HG03571 (cell line): ENCODE measurements around the gene DSCAM.
"Not testable (repeated sequence)": the region's sequence is repeated elsewhere in the genome, so short reads cannot be mapped to it uniquely, and the experiment has no call there.

ENCODE experiments used
- ATAC-seq: cut with Tn5 transposase; IDR thresholded peaks from one replicate; pipeline ENCODE4 v1.9.1; 2021; ENCODE audit not compliant: unreplicated experiment

DSCAM gene, protein sequence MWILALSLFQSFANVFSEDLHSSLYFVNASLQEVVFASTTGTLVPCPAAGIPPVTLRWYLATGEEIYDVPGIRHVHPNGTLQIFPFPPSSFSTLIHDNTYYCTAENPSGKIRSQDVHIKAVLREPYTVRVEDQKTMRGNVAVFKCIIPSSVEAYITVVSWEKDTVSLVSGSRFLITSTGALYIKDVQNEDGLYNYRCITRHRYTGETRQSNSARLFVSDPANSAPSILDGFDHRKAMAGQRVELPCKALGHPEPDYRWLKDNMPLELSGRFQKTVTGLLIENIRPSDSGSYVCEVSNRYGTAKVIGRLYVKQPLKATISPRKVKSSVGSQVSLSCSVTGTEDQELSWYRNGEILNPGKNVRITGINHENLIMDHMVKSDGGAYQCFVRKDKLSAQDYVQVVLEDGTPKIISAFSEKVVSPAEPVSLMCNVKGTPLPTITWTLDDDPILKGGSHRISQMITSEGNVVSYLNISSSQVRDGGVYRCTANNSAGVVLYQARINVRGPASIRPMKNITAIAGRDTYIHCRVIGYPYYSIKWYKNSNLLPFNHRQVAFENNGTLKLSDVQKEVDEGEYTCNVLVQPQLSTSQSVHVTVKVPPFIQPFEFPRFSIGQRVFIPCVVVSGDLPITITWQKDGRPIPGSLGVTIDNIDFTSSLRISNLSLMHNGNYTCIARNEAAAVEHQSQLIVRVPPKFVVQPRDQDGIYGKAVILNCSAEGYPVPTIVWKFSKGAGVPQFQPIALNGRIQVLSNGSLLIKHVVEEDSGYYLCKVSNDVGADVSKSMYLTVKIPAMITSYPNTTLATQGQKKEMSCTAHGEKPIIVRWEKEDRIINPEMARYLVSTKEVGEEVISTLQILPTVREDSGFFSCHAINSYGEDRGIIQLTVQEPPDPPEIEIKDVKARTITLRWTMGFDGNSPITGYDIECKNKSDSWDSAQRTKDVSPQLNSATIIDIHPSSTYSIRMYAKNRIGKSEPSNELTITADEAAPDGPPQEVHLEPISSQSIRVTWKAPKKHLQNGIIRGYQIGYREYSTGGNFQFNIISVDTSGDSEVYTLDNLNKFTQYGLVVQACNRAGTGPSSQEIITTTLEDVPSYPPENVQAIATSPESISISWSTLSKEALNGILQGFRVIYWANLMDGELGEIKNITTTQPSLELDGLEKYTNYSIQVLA (N-terminal part only)

GRCh38 chr21:40846587-40847411, at the start of gene DSCAM:
TSS of gene DSCAM (minus strand) at chr21:40847158. CDS start at chr21:40846661, 497 bp downstream.
- no peak for ATAC-seq

DNA sequence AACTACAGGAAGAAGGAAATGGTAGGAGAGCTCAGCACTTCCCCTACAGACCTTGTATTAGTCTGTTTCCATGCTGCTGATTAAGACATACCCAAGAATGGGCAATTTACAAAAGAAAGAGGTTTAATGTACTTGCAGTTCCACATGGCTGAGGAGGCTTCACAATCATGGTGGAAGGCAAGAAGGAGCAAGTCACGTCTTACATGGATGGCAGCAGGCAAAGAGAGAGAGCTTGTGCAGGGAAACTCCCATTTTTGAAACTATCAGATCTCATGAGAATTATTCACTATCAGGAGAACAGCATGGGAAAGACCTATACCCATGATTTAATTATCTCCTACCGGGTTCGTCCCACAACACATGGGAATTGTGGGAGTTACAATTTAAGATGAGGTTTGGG, 48.7 kb upstream of the DSCAM start:
- not testable (repeated sequence) for ATAC-seq

DNA sequence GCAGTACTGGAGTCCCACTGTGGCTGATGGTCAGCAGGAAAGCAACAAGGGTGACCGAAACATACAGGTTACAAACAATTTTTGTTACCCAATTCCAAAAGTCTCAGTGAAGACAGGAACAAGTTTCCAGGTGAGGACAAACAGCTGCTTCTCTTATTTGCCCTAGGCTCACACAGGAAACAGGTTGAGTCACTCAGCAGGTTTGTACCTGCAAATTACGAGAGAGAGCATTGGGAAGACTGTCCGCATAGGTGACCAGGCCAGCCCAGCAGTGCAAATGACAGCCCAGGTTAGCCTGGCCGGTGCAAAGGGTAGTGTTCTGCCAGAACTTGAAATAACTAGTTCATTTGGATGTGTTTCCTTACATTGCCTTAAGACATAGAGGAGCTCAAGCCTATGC, 40.0 kb upstream of the DSCAM start:
- no peak for ATAC-seq

DNA sequence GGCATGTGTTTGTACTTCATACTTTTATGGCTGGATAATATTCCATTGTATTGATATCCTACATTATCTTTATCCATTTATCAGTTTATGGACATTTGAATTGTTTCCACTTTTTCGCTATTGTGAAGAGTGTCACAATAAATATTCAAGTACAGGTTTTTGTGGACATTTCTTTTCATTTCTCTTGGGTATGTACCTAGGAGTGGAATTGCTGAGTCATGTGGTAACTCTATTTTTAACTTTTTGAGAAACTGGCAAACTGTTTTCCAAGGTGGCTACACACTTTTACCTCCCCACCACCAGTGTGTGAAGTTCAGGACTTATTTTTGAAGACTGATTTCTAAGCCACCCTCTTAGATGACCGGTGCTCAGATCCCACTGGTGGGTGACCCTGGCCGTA, 39.0 kb upstream of the DSCAM start:
- no peak for ATAC-seq

GRCh38 chr21:40882192-40882915, 35.4 kb upstream of the DSCAM start:
- ATAC-seq: no peak

DNA sequence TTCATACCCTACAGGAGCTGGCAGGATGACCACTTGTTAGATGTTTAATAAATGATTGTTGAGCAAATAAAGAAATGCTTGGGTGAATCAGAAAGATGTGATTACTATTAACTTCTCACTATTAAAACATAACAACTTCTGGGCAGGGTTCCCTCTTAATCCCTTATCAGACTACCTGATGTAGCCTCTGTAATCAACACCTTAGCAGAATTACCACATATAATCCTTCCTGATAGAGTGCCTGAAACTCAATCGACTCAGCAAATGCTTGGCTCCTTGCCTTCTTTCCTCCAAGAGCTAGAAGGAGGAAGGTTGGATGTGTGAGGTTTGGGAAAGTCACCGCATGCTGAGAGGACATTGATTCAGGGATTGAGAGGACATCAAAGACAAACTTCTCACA, 34.8 kb upstream of the DSCAM start:
- no peak for ATAC-seq

DNA sequence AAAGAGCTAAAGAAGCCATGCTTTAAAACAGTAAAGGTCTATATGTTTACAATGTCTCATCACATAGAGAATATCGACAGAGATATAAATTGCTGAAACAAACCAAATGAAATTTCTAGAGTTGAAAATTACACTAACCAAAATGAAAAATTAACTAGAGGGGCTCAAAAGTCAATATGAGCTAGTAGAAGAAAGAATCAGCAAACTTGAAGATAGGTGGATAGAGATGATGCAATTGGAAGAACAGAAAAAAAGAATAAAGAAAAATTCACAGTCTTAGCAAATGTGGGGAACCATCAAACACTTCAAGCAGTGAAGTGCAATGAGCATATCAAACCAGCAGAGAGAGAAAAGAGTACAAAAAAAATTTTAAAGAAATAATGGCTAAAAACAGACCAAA, 24.1 kb upstream of the DSCAM start:
- no peak for ATAC-seq

- ATAC-seq: no peak
These were observed 16.9 kb upstream of the DSCAM start for GRCh38 chr21:40863839-40864238.

DNA sequence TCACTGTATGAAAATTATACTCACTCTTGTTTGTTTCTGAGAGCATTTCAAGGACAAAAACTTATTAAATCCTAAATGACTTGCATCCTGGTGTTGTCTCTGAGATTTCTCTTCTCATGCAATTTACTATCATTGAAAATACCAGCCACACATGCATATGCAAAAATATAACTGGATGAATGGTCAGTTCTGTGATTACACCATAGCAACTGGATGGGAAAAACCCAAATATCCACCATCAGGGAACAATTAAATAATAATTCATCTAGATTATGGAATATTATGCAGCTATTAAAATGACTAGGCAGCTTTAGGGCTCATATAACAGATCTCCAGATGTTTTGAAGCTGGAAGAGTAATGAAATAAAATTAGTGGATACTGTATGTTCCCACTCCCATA, 11.6 kb upstream of the DSCAM start:
- no peak for ATAC-seq

DNA sequence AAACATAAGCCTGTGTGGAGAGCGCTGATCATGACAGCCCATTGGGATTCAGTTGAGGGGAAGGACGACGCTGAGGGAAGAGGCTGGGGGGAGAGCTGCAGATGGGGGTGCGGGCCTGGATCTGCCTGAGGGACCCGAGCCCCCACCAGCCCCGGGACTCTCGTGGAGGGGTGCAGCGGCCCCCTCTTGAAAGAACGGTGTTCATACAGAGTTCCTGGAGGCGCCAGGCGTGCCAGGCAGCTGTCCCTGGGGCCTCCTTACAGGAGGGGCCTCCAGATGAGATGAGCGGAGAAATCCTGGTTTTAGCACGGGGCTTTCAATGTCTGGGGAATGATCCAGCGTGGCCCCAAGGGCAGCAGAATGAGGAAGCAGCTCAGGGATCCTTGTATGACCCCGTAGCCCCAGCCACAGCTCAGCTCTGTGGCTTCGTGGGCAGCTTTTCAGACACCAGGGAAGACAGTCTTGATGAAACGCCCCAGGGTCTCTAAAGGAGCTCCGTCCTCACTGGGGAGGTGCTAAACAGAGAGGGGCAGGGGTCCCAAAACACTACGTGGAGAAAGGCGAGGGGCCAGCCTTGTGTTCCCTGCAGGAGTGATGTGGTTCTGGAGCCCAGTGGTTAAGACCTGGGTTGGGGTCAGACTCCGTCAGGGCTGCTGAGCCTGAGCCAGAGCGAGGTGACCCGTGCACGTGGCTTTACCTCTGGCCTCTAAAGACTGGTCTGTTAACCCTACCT, 7.2 kb upstream of the DSCAM start:
- no peak for ATAC-seq

DNA sequence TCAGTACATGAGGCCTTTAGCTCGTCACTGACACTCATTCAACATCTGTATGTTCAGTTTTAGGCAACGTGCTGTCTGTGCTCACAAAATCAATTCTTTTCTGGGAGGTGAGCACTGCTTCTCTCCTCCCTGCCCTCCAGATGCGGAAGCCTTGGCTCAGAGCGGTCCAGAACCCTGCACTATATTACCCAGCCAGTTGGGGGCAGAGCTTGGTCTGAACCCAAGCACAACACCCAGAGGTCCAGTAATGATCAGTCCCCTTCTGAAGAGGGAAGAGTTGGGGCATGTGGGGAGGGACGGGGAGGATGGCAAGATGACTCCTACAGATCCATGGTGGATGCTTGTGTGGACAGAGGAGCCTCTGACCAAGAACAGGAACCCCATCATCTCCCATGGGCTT, 5.6 kb upstream of the DSCAM start:
- no peak for ATAC-seq

GRCh38 chr21:40851749-40852148, 4.8 kb upstream of the DSCAM start:
- no peak for ATAC-seq

GRCh38 chr21:40850071-40850470, 3.1 kb upstream of the DSCAM start:
- ATAC-seq: no peak

DNA sequence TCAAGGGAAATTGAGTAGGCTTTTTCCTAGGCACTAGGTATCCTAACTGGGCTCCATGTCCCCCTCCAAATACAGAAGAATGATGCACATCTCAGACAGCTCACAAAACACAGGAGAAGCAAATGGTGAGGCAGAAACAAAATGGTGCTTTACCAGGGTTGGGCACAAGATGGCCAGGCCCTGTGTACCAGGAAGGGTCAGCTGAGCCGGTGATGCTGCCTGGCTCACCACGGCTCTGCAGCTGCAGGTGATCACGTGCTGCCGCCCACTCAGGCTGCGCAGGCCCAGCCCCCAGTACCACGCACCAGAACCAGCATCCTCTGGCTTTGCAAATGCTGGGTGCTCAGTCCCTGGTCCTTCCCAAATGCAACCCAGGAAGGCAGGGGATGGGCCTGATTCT, 993 bp upstream of the DSCAM start:
- ATAC-seq: no peak

- no peak for ATAC-seq
These were observed 855 bp downstream of the DSCAM start for GRCh38 chr21:40846103-40846502.

GRCh38 chr21:40845441-40845995, 1.4 kb downstream of the DSCAM start:
- no peak for ATAC-seq

GRCh38 chr21:40844935-40845334, 2.0 kb downstream of the DSCAM start:
- ATAC-seq: no peak

GRCh38 chr21:40842197-40842552, 4.8 kb downstream of the DSCAM start:
- ATAC-seq: no peak

DNA sequence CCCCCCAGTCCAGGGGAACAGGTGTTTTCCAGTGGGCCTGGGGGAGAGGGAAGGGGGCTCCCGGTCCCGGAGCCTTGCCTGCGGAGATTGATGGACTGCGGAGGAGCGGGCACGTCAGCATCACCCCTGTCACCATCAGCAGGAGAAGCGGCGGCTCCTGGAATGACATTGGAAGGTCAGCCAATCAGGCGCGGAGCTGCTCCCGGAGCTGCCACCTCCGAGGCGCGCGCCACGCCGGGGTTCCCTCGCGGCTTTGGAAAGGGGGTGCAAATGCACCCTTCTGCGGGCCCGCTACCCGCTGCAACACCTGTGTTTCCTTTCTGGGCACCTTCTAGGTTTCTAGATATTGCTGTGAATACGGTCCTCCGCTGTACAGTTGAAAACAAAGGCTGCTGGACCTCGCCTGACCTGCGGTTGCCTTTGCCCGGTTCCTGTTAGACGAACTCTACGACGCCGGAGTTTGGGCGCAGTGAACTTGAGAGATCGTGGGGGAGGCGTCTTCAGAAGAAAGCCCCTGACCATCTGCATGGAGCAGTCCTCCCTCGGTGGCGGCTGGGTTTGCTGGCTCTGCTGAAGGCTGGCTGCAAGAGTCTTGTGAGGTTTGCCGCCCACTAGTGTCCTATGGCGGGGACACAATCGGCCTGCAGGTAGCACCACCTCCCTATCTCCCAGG, 5.3 kb downstream of the DSCAM start:
- no peak for ATAC-seq
